Measurements from ENCODE around the gene PHOX2B.

PHOX2B gene

DNA sequence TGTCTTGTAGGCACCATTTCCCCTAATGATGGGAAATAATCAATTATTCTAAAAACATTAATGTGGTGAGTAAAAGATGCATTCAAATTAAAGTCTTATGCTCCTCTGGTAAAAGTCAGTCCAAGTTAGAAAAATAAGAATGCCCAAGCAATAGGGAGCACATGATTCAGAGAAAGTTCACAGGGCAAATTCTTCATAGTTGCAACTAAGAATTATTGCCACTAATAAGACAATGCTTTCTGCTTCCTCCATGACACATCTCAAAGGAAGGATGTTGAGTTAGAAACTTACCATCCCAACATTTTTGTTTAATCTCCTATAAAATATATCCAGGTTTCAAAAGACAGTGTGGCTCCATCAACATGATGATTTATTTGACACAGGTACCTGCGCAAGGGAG lies 26.3 kb downstream of the PHOX2B start:
- H3K4me3 Mint-ChIP-seq, result no peak overlapping the region
- peaks cover 9% of the 10 kb centered on the region for H3K9me3 Mint-ChIP-seq
- H3K27me3 Mint-ChIP-seq (ENCODE audit: low read depth, poor library complexity), result peaks cover 89% of the 10 kb centered on the region
- no peak for DNase-seq
- no peaks in the 10 kb centered on the region for H3K36me3 Mint-ChIP-seq (ENCODE audit: low read depth)
- no peak overlapping the region for H3K27ac Mint-ChIP-seq
- TF ChIP-seq, protein P1, sequence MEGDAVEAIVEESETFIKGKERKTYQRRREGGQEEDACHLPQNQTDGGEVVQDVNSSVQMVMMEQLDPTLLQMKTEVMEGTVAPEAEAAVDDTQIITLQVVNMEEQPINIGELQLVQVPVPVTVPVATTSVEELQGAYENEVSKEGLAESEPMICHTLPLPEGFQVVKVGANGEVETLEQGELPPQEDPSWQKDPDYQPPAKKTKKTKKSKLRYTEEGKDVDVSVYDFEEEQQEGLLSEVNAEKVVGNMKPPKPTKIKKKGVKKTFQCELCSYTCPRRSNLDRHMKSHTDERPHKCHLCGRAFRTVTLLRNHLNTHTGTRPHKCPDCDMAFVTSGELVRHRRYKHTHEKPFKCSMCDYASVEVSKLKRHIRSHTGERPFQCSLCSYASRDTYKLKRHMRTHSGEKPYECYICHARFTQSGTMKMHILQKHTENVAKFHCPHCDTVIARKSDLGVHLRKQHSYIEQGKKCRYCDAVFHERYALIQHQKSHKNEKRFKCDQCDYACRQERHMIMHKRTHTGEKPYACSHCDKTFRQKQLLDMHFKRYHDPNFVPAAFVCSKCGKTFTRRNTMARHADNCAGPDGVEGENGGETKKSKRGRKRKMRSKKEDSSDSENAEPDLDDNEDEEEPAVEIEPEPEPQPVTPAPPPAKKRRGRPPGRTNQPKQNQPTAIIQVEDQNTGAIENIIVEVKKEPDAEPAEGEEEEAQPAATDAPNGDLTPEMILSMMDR (IDR thresholded peaks at IDR 0.05), result no peak
- H3K4me1 Mint-ChIP-seq, result no peaks in the 10 kb centered on the region

DNA sequence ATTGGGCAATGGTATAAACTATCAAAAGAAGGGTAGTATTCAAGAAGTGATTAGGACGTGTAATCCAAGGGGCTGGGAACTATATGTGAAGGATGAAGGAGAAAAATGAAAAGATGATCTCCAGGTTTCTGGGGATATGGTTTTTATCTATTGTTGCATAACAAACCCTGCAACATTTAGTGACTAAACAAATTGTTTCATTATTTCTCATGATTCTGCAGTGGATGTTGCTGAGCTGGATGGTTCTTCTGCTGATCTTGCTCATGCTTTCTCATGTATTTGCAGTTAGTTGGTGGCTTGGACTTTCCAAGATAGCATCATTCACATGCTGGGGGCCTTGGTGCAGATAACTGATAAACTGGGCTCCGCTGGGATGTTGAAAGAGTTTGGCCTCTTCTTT lies 29.1 kb downstream of the PHOX2B start:
- no peak for DNase-seq
- no peak overlapping the region for H3K27ac Mint-ChIP-seq
- H3K36me3 Mint-ChIP-seq (ENCODE audit: low read depth), result no peaks in the 10 kb centered on the region
- no peak overlapping the region for H3K4me3 Mint-ChIP-seq
- peaks cover 88% of the 10 kb centered on the region for H3K27me3 Mint-ChIP-seq (ENCODE audit: low read depth, poor library complexity)
- TF ChIP-seq, protein P1 (IDR thresholded peaks at IDR 0.05), result no peak
- H3K4me1 Mint-ChIP-seq, result no peaks in the 10 kb centered on the region
- H3K9me3 Mint-ChIP-seq, result peaks cover 3% of the 10 kb centered on the region

DNA sequence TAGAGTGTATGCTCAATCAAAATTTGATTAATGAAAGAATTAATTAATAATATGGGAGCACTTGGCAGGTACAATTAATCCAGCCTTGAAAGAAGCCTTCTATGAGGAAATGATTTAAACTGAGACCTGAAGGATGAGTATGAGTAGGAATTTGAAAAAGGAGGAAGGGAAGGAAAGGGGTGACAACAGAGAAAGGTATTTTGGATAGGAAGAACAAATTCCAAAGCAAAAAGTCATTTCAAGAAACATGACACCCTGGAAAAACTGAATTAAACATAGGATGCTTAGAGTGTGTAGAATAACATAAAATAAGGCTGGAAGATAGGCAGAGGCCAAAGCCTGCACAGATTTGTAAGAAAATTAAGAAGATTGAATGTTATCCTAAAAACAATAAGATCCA lies 29.6 kb downstream of the PHOX2B start:
- no peaks in the 10 kb centered on the region for H3K4me1 Mint-ChIP-seq
- H3K9me3 Mint-ChIP-seq, result peaks cover 3% of the 10 kb centered on the region
- TF ChIP-seq, protein P1 (IDR thresholded peaks at IDR 0.05), result no peak
- no peak overlapping the region for H3K27ac Mint-ChIP-seq
- H3K4me3 Mint-ChIP-seq, result no peak overlapping the region
- H3K27me3 Mint-ChIP-seq (ENCODE audit: low read depth, poor library complexity), result peaks cover 86% of the 10 kb centered on the region
- DNase-seq, result no peak
- H3K36me3 Mint-ChIP-seq (ENCODE audit: low read depth), result no peaks in the 10 kb centered on the region

DNA sequence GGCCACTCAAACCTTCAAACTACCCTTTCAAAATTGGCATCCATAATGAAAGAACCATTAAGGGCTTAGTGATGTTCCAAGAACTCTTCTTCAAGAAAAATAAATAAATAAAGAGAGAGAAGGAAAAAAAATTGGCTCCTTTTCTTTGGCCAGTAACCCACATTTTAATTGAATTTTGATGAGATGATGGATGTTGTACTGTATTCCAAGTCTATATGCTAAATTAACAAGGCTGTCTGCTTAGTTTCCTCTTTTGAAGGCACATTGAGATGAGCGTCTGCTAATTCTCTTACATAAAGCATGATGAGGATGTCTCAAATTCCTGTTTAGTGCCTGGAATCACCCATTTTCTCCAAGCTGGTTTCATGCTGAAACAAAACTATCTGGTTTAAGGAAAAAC lies 33.4 kb downstream of the PHOX2B start:
- Mint-ChIP-seq H3K4me1 (peaks cover 7% of the 10 kb centered on the region), H3K4me3 (no peak overlapping the region), H3K9me3 (peaks cover 6% of the 10 kb centered on the region), H3K36me3 (ENCODE audit: low read depth) (no peaks in the 10 kb centered on the region), H3K27me3 (ENCODE audit: low read depth, poor library complexity) (peaks cover 50% of the 10 kb centered on the region), H3K27ac (no peak overlapping the region)
- no peak for DNase-seq
- TF ChIP-seq, protein P1 (IDR thresholded peaks at IDR 0.05), result no peak

DNA sequence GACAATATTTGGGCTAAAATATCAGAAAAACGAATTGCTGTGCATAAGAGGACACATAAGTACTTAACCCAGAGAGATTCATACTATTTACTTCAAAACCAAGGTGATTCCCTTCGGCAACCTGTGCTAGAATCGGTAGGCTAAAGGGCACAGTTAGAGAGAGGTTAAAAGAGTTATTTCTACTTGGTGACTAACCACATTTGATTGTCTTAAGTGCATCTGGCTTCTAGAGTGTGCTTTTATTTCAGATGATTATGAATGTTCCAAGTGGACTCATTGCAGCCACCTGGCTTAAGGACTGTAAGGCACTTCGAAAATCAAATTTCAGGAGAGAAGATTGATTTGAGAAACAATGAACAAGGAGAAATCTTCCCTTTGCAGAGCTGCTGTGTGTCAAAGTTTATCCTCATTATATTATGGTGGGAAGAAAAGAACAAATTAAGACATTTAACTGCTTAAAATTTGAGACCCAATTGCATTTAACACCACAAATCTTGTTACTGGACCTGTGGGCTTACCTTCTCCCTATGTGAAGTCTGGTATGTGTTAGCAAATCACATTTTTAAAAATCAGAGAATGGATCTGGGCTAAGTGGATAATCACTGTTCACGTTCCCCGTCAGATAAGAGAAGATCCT lies 34.0 kb downstream of the PHOX2B start:
- TF ChIP-seq, protein P1 (IDR thresholded peaks at IDR 0.05), result no peak

DNA sequence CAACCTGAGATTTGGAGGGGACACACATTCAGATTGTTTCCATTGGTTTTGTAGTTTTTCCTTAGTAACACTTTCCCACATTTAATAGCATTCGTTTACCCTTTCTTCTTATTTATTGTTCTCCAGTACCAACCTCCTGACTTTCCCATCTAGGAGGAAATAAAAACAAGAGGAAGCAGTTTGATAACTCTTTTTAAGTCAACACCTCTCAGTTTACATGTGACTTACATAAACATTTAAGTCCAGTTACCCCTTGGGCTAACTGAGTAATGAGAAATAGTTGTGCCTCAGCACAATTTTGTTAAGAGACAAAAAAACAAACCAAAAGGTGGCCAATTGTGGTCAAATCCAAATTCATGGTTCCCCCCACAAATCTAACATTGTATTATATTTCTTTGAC lies 34.8 kb downstream of the PHOX2B start:
- Mint-ChIP-seq H3K36me3 (ENCODE audit: low read depth) (no peaks in the 10 kb centered on the region), H3K27me3 (ENCODE audit: low read depth, poor library complexity) (peaks cover 36% of the 10 kb centered on the region), H3K9me3 (peaks cover 4% of the 10 kb centered on the region)

More for the DNA sequence above, 34.0 kb downstream of the PHOX2B start:
- H3K36me3 Mint-ChIP-seq (ENCODE audit: low read depth), result no peaks in the 10 kb centered on the region
- H3K4me1 Mint-ChIP-seq, result peaks cover 7% of the 10 kb centered on the region
- no peak for DNase-seq
- no peak overlapping the region for H3K4me3 Mint-ChIP-seq
- H3K27me3 Mint-ChIP-seq (ENCODE audit: low read depth, poor library complexity), result peaks cover 44% of the 10 kb centered on the region
- no peak overlapping the region for H3K27ac Mint-ChIP-seq
- peaks cover 4% of the 10 kb centered on the region for H3K9me3 Mint-ChIP-seq

More for the DNA sequence above, 34.8 kb downstream of the PHOX2B start:
- DNase-seq, result no peak
- H3K27ac Mint-ChIP-seq, result no peak overlapping the region
- TF ChIP-seq, protein P1 (IDR thresholded peaks at IDR 0.05), result no peak
- H3K4me1 Mint-ChIP-seq, result peaks cover 7% of the 10 kb centered on the region
- H3K4me3 Mint-ChIP-seq, result no peak overlapping the region

All from nephron progenitor cell (in vitro differentiated cells).